Hepatocyte (in vitro differentiated cells): ENCODE measurements around the gene SLC51A. TPM values are rescaled to one million over a fixed set of nuclear protein-coding genes. Genes with fewer than 3 reads are reported as not detected.

ENCODE experiments used
- DNase-seq: peaks from one replicate; pipeline ENCODE4 v3.0.0-alpha.2; 2016; ENCODE audit warnings: low spot score
- H2AFZ ChIP-seq: fragments of 200-600 bp; sonication (generic); 2 replicates; pipeline ENCODE4 v1.6.0; 2016; ENCODE audit warnings: antibody characterized with exemption, mild to moderate bottlenecking
- H3K27ac ChIP-seq: fragments of 200-600 bp; sonication (generic); 2 replicates; pipeline ENCODE4 v1.5.1; 2016; ENCODE audit warnings: mild to moderate bottlenecking
- H3K27me3 ChIP-seq: fragments of 200-600 bp; sonication (generic); 2 replicates; pipeline ENCODE4 v1.6.1; 2016
- H3K36me3 ChIP-seq: fragments of 200-600 bp; sonication (generic); replicated peaks from 2 replicates; pipeline ENCODE4 v1.5.1; 2016; ENCODE audit warnings: low read depth; ENCODE audit not compliant: insufficient read depth
- H3K4me1 ChIP-seq: fragments of 200-600 bp; sonication (generic); 2 replicates; pipeline ENCODE4 v1.5.1; 2016; ENCODE audit warnings: mild to moderate bottlenecking, moderate library complexity; ENCODE audit not compliant: insufficient read depth
- H3K4me2 ChIP-seq: fragments of 200-600 bp; sonication (generic); 2 replicates; pipeline ENCODE4 v1.6.0; 2016
- H3K4me3 ChIP-seq: fragments of 200-600 bp; sonication (generic); 2 replicates; pipeline ENCODE4 v1.5.1; 2016; ENCODE audit warnings: mild to moderate bottlenecking
- H3K79me2 ChIP-seq: fragments of 200-600 bp; sonication (generic); 2 replicates; pipeline ENCODE4 v1.6.0; 2017; ENCODE audit warnings: mild to moderate bottlenecking
- H3K9me2 ChIP-seq: fragments of 200-600 bp; sonication (generic); replicated peaks from 2 replicates; pipeline ENCODE4 v1.6.0; 2017; ENCODE audit warnings: mild to moderate bottlenecking; ENCODE audit not compliant: insufficient read depth
- H3K9me3 ChIP-seq: fragments of 200-600 bp; sonication (generic); 2 replicates; pipeline ENCODE4 v1.5.1; 2016; ENCODE audit warnings: low read depth, mild to moderate bottlenecking
- H4K20me1 ChIP-seq: fragments of 200-600 bp; sonication (generic); 2 replicates; pipeline ENCODE4 v1.6.0; 2016; ENCODE audit warnings: mild to moderate bottlenecking; ENCODE audit not compliant: insufficient read depth, poor library complexity, severe bottlenecking
- EZH2 ChIP-seq: fragments of 200-600 bp; sonication (generic); IDR thresholded peaks from 2 replicates; pipeline ENCODE4 v1.6.1; 2016; ENCODE audit warnings: antibody characterized with exemption, mild to moderate bottlenecking, borderline replicate concordance
- EZH2phosphoT487 ChIP-seq: fragments of 200-600 bp; sonication (generic); IDR thresholded peaks from one replicate; pipeline ENCODE4 v1.6.1; 2018; ENCODE audit warnings: antibody characterized with exemption, mild to moderate bottlenecking, low read depth, moderate library complexity; ENCODE audit not compliant: unreplicated experiment, severe bottlenecking
- WGBS: methylation state at CpG from one replicate; pipeline ENCODE4 v1.1.6; 2016; ENCODE audit warnings: low lambda C conversion rate; ENCODE audit errors: missing lambda C conversion rate; 5-methylcytosine and 5-hydroxymethylcytosine counted together
- polyA plus RNA-seq: library from polyadenylated mRNA; unstranded; fragments of >200 nt; fragmentation: Nextera tagmentation; extraction: Ambion mirVana; gene quantifications from 2 replicates; pipeline ENCODE4 v1.2.1, GENCODE V29; 2016
- total RNA-seq: library from RNA; depleted of rRNA; stranded (reverse); fragments of >200 nt; gene quantifications from 2 replicates; pipeline ENCODE4 v1.2.3, GENCODE V29; 2014
- TF ChIP-seq, protein P1 (sequence below): fragments of 200-600 bp; sonication (generic); IDR thresholded peaks from 2 replicates; pipeline ENCODE4 v1.5.1; 2016; ENCODE audit warnings: antibody characterized with exemption, mild to moderate bottlenecking; ENCODE audit not compliant: poor library complexity

The SLC51A gene
- total and polyA plus RNA-seq, 2 experiments from 2014 or later: 3.9 to 15.8 TPM

GRCh38 chr3:196255776-196256175 is 39.4 kb downstream of the SLC51A start:
- no peak for TF ChIP-seq EZH2
- TF ChIP-seq, protein P1, sequence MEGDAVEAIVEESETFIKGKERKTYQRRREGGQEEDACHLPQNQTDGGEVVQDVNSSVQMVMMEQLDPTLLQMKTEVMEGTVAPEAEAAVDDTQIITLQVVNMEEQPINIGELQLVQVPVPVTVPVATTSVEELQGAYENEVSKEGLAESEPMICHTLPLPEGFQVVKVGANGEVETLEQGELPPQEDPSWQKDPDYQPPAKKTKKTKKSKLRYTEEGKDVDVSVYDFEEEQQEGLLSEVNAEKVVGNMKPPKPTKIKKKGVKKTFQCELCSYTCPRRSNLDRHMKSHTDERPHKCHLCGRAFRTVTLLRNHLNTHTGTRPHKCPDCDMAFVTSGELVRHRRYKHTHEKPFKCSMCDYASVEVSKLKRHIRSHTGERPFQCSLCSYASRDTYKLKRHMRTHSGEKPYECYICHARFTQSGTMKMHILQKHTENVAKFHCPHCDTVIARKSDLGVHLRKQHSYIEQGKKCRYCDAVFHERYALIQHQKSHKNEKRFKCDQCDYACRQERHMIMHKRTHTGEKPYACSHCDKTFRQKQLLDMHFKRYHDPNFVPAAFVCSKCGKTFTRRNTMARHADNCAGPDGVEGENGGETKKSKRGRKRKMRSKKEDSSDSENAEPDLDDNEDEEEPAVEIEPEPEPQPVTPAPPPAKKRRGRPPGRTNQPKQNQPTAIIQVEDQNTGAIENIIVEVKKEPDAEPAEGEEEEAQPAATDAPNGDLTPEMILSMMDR: no peak
- no peak for TF ChIP-seq EZH2phosphoT487
- WGBS: 72% methylated on average over 1 of the region's 1 CpG
- no peak for DNase-seq
- Histone ChIP-seq H2AFZ (no peak overlapping the region), H3K9me3 (no peaks in the 10 kb centered on the region), H3K4me1 (no peaks in the 10 kb centered on the region), H3K27me3 (no peaks in the 10 kb centered on the region), H3K9me2 (no peaks in the 10 kb centered on the region), H4K20me1 (no peaks in the 10 kb centered on the region), H3K36me3 (no peaks in the 10 kb centered on the region), H3K4me3 (no peak overlapping the region), H3K27ac (no peak overlapping the region), H3K4me2 (no peak overlapping the region), H3K79me2 (peaks cover 25% of the 10 kb centered on the region)

DNA sequence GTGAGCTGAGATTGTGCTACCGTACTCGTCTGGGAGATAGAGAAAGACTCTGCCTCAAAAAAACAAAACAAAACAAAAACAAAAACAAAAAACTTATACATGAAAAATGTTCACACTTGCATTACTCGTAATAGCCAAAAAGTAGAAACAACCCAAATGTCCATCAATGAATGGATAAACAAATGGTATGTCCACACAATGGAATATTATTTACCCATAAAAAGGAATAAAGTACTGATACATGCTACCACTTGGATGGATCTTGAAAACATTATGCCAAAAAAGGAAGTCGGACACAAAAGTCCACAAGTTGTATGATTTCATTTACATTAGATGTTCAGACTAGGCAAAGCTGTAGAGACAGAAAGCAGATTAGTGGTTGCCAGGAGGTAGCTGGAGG is 44.5 kb downstream of the SLC51A start:
- peaks cover 36% of the 10 kb centered on the region for H3K79me2 ChIP-seq
- 96% methylated on average over 4 of the region's 4 CpGs for WGBS

GRCh38 chr3:196263819-196264218 is 47.5 kb downstream of the SLC51A start:
- Histone ChIP-seq H3K27ac (no peak overlapping the region), H3K27me3 (no peaks in the 10 kb centered on the region), H2AFZ (no peak overlapping the region), H3K9me2 (no peaks in the 10 kb centered on the region), H3K79me2 (peaks cover 34% of the 10 kb centered on the region), H3K9me3 (no peaks in the 10 kb centered on the region), H3K4me2 (no peak overlapping the region), H3K36me3 (no peaks in the 10 kb centered on the region), H3K4me1 (no peaks in the 10 kb centered on the region), H4K20me1 (no peaks in the 10 kb centered on the region), H3K4me3 (no peak overlapping the region)
- DNase-seq: no peak
- TF ChIP-seq, protein P1: no peak
- TF ChIP-seq EZH2phosphoT487: no peak
- no peak for TF ChIP-seq EZH2
- 90% methylated on average over 7 of the region's 7 CpGs for WGBS

More for the DNA sequence above, 44.5 kb downstream of the SLC51A start:
- no peaks in the 10 kb centered on the region for H3K9me2 ChIP-seq
- H3K9me3 ChIP-seq: no peaks in the 10 kb centered on the region
- H4K20me1 ChIP-seq: no peaks in the 10 kb centered on the region
- H2AFZ ChIP-seq: no peak overlapping the region
- no peak overlapping the region for H3K4me2 ChIP-seq
- no peaks in the 10 kb centered on the region for H3K4me1 ChIP-seq
- H3K4me3 ChIP-seq: no peak overlapping the region
- H3K27ac ChIP-seq: no peak overlapping the region
- no peaks in the 10 kb centered on the region for H3K27me3 ChIP-seq
- no peak for DNase-seq
- TF ChIP-seq EZH2: no peak
- no peak for TF ChIP-seq EZH2phosphoT487
- TF ChIP-seq, protein P1: no peak
- no peaks in the 10 kb centered on the region for H3K36me3 ChIP-seq
